Islet precursor cell (in vitro differentiated cells): ENCODE measurements around the gene VAT1.
"Not testable (repeated sequence)": the region's sequence is repeated elsewhere in the genome, so short reads cannot be mapped to it uniquely, and the experiment has no call there.

Experiments used
- DNase-seq: peaks from one replicate; pipeline ENCODE4 v3.0.0-alpha.2; 2018

VAT1 gene

DNA sequence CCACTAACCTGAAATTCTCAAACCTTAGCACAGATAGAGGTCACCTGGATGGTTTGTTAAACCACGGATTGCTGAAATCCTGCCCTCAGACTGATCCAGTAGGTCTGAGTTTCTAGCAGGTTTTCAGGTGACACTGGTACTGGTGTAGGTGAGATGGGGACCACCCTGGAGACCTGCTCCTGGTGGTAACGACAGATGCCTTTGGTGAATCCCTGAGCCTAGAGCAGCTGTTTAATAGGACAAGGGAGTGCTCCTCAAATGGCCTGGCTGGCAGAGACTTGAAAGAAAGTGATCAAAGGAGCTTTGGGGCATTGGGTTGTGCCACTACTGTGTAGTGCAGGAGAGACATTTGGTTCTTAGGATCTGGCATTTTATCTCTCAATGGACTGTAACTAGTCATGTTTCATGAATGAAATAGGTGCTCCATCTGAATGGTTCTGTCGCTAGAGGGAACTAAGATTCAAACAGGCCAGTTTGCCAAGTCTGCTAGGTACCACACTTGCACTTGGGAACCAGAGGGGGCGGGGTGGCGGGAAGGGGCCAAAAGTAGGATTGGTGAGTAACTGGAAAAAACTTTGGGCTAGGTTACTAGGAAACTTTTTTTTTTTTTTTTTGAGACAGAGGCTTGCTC, 18.5 kb downstream of the VAT1 start:
- DNase-seq: peak; percentile 86

DNA sequence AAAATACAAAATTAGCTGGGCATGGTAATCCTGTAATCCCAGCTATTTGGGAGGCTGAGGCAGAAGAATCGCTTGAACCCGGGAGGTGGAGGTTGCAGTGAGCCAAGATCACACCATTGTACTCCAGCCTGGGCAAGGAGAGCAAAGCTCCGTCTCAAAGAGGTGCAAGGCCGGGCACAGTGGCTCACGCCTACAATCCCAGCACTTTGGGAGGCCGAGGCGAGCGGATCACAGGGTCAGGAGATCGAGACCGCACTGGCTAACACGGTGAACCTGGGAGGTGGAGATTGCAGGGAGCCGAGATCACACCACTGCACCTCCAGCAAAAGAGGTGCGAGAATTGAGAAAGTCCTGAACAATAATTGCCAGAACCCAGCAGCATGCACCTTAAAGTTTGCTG, 21.3 kb downstream of the VAT1 start:
- DNase-seq: not testable (repeated sequence)

DNA sequence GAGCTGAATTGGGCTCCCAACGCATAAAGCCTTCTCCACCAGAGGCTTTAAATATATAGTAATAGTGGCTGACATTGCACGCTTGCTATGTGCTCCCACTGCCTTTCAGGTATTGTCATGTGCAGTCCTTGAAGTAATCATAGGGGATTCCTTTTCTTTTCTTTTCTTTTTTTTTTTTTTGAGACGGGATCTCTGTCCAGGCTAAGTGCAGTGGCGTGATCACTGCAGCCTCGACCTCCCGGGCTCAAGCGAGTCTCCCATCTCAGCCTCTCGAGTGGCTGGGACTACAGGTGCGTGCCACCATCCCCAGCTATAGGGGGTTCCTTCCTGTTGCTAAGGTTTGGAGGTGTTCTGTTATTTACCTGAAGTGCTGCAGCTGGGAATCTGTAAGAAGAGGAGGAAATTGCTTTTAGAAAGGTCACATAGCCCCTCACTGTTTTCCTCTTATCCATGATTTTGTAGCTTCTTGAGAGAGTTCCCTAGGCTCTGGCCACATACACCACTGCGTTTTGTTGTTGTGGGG, 23.1 kb downstream of the VAT1 start:
- no peak for DNase-seq

- peak; percentile 100 for DNase-seq
These were observed 23.9 kb downstream of the VAT1 start, which contains the start of gene RPL27 for GRCh38 chr17:42997984-42998938. RPL27 (plus strand) TSS chr17:42998419; CDS start chr17:42998751, 332 bp downstream.

DNA sequence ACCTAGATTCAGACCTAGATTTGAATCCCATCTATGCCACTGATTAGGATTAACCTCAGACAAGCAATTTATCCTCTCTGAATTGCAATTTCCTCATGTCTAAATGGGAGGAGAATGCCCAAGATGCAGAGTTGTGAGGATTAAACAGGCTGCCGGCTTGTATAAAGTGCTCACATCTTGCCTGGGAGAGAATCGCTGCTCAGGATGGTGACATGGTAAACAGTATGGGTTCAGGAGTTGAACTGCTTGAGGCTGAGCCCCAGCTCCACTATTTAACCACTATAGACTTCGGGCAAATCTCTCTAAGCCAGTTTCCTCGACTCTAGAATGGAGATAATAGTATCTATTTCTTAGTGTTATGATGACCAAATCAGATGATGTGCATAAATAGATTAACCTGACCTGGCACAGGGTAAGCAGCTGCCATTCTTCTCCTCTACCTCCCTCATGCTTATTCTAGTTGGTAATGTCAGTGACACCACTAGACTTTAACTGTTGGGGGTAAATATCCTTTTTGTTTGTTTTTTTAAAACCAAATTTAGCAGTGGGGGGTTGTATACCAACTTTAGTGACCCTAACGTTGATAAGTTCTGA, 24.7 kb downstream of the VAT1 start:
- no peak for DNase-seq

GRCh38 chr17:42993913-42994312, 28.3 kb downstream of the VAT1 start:
- not testable (repeated sequence) for DNase-seq

GRCh38 chr17:42992872-42993271, 29.3 kb downstream of the VAT1 start:
- no peak for DNase-seq

DNA sequence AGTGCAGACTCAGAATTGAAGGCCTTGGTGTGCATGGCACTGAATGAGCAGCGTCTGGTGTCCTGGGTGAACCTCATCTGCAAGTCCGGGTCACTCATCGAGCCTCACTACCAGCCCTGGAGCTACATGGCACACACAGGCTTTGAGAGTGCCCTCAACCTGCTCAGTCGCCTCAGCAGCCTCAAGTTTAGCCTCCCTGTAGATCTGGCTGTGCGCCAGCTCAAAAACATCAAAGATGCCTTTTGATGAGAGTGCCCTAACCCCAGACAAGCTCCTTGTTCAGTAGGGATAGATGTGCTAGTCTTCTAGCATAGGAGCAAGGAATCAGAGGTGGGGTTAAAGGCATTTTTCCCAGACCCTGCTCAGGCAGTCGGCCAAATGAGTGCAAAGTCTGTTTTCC, 30.7 kb downstream of the VAT1 start:
- no peak for DNase-seq

- no peak for DNase-seq
These were observed 32.2 kb downstream of the VAT1 start for GRCh38 chr17:42989726-42990652.

- DNase-seq: no peak
These were observed 33.0 kb downstream of the VAT1 start for GRCh38 chr17:42989141-42989540.

GRCh38 chr17:42985225-42985624, 37.0 kb downstream of the VAT1 start:
- no peak for DNase-seq

- DNase-seq: no peak
These were observed 39.9 kb downstream of the VAT1 start for GRCh38 chr17:42982266-42982665.

DNA sequence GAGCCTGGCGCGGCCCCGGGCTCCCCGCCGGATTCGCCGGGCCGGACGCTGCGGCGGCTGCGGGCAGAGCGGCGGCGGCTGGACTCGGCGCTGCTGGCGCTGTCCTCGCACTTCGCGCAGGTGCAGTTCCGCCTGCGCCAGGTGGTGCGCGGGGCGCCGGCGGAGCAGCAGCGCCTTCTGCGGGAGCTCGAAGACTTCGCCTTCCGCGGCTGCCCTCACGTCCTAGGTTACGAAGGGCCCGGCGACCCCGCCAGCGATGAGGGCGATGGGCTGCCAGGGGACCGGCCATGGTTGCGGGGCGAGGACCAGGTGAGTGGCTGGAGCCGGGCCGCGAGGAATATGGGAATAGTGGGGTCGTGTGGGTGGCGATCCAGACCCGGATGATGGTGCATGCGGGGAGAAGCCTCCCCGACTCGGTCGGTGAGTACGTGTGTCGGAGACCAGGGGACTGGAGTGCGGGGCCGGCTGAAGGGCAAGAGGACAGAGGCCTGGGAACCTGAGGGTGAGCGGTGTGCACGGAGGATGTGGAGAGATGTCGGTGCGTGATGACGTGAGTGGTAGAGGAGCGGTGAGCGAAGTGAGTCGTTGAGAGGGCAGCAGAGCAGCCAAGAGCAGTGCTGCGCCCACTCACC, 41.3 kb downstream of the VAT1 start:
- peak; percentile 87 for DNase-seq

GRCh38 chr17:42980274-42980765, 41.9 kb downstream of the VAT1 start, which contains the start of gene RUNDC1:
RUNDC1 (plus strand) TSS chr17:42980565; CDS start chr17:42980577, 12 bp downstream.
- DNase-seq: peak; percentile 92

DNA sequence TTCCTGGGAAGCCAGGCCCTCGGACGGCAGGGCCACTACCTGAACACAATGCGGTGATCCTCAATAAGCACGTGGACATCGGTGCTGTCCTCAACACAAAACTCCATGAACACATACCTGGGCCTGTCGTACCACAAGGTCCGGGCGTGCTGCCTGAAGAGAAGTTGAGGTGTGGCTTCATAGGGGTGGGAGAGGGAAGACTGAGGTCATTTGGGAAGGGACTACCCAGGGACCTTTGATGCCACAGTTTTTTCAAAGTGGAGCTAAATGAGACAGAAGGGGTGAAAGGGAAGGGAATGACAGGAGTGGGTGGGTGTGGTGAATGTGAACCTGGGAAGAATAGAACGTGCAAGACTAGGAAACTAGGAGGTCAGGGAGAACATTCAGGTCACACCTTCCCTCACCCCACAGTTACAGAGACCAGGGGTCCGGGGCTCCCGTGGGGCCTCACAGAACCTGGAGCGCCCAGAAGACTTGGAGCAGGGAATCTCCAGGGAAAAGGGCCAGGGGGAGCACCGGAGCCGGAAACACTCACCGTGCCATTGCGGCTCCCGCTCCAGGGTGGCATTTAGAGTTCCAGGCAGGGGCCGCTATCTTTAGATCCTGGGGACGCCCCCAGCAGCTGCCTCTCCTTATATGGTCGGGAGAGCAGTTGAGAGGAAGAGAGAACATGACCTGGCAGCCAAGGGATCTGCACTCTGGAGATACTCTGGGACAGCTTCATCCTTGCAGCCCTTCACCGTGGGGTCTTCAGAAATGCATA, 42.5 kb downstream of the VAT1 start, which contains the start of gene PTGES3L:
TSS of gene PTGES3L (minus strand) at position 570 of the 763 bp plus-strand sequence. CDS start at position 543, 27 bp downstream.
- DNase-seq: peak; percentile 92

GRCh38 chr17:42975701-42976100, 46.5 kb downstream of the VAT1 start:
- not testable (repeated sequence) for DNase-seq

- no peak for DNase-seq
These were observed 46.9 kb downstream of the VAT1 start for GRCh38 chr17:42975265-42975664.

DNA sequence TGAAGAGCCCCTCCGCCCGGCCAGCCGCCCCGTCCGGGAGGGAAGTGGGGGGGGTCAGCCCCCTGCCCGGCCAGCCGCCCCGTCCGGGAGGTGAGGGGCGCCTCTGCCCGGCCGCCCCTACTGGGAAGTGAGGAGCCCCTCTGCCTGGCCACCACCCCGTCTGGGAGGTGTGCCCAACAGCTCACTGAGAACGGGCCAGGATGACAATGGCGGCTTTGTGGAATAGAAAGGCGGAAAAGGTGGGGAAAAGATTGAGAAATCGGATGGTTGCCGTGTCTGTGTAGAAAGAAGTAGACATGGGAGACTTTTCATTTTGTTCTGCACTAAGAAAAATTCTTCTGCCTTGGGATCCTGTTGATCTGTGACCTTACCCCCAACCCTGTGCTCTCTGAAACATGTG, 48.9 kb downstream of the VAT1 start:
- DNase-seq: not testable (repeated sequence)

- no peak for DNase-seq
These were observed 50.6 kb downstream of the VAT1 start for GRCh38 chr17:42971589-42971988.

DNA sequence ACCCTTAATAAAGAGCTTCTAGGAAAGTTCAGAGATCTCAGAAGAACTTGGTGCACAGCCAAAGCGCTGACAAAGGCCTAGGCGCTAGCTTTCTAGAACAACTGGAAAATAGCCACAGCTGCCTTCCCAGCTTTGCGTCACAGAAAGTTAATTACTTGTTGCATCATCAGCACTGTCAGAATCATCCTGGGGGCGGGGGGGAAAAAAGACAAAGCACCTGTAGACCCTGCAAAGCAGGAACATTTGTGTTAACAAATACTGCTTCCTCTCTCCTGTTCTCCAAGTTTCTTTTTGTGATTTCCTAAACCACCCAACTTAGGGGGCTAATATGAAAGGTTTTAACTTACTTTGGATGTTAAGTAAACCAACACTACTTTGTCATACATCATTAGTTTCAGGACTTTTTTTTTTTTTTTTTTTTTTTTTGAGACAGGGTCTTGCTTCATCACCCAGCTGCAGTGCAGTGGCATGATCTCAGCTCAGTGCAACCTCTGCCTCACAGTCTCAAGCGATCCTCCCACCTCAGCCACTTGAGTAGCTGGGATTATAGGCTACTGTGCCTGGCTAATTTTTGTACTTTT, 53.1 kb downstream of the VAT1 start:
- DNase-seq: no peak
